Colonic mucosa (tissue), 4 donors: ENCODE measurements around the gene MTG1. TPM values are rescaled to one million over a fixed set of nuclear protein-coding genes. Genes with fewer than 3 reads are reported as not detected.
A peak's percentile ranks its signal among the peaks of the same experiment; 100 is the strongest.

Experiments used
- DNase-seq: peaks from one replicate; pipeline ENCODE4 v3.0.0-alpha.2; 2020
- H3K27ac ChIP-seq: fragments of 200-600 bp; one replicate; pipeline ENCODE4 v1.8.0; 2021
- H3K27me3 ChIP-seq: fragments of 200-600 bp; one replicate; pipeline ENCODE4 v1.8.0; 2021
- H3K36me3 ChIP-seq: fragments of 200-600 bp; one replicate; pipeline ENCODE4 v1.8.0; 2021
- H3K4me1 ChIP-seq: fragments of 200-600 bp; one replicate; pipeline ENCODE4 v1.8.0; 2021; ENCODE audit warnings: mild to moderate bottlenecking
- H3K4me3 ChIP-seq: fragments of 200-600 bp; one replicate; pipeline ENCODE4 v1.8.0; 2021
- H3K9ac ChIP-seq, 2 donors: one replicate each; pipeline ENCODE4 v1.7.0; 2013; ENCODE audit warnings: control low read depth in 2 of 2, low read depth in 2 of 2, low read length in 2 of 2
- H3K9me3 ChIP-seq: fragments of 200-600 bp; one replicate; pipeline ENCODE4 v1.8.0; 2021
- CTCF ChIP-seq: fragments of 200-600 bp; IDR thresholded peaks from one replicate; pipeline ENCODE4 v1.8.0; 2022; ENCODE audit warnings: antibody characterized with exemption, mild to moderate bottlenecking
- intact Hi-C: fragments of 100-400 bp; cut with DNase I; formaldehyde crosslinking; loops from one replicate; pipeline ENCODE4 v1.14.1; 2022
- total RNA-seq, 2 donors: library from RNA; stranded (reverse); fragmentation: NEBNext Ultra II Directional in 1 of 2; extraction: Animal tissue kit (Norgen Biotek cat#: 25700) in 1 of 2; gene quantifications; one replicate each; pipeline ENCODE4 v1.2.1, GENCODE V29; 2021
- donor health status: healthy.
- donor health status: DM: no; HTN: no; CAD: no.
- donor health status: DM: no; HTN: no; CAD: no.

MTG1 gene
- total RNA-seq, 2 donors from 2014 or later = 31.2 to 59.5 TPM

GRCh38 chr10:133390597-133391248, 3.2 kb upstream of the MTG1 start:
- intact Hi-C loops = no loop called here
- no peaks in the 10 kb centered on the region for H3K9me3 ChIP-seq
- no peak overlapping the region for H3K9ac ChIP-seq
- H3K27ac ChIP-seq = peak overlapping the region; percentile 17
- DNase-seq = no peak
- no peak overlapping the region for H3K4me3 ChIP-seq
- peaks cover 8% of the 10 kb centered on the region for H3K4me1 ChIP-seq
- H3K27me3 ChIP-seq = no peaks in the 10 kb centered on the region
- no peak for TF ChIP-seq CTCF
- no peaks in the 10 kb centered on the region for H3K36me3 ChIP-seq

DNA sequence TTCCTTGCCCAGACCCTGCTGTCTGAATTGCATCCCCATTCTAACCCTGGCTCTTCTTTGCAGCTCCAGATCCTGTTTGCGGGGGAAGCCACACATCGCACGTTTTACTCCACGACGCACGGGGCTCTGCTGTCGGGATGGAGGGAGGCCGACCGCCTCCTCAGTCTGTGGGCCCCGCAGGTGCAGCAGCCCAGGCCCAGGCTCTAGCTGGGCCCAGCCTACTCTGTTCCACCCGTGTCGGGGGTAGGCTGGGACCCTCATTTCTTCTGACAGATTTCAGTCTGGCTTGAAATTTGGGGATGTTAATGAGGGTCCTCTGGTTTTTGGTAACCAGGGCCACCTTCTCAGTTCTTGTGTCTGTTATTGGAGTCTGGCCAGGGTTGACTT, 2.7 kb upstream of the MTG1 start:
- intact Hi-C loops = no loop called here
- Histone ChIP-seq H3K9ac (no peak overlapping the region), H3K9me3 (no peaks in the 10 kb centered on the region), H3K4me1 (peaks cover 8% of the 10 kb centered on the region), H3K27me3 (no peaks in the 10 kb centered on the region), H3K4me3 (no peak overlapping the region), H3K36me3 (no peaks in the 10 kb centered on the region), H3K27ac (no peak overlapping the region)
- no peak for TF ChIP-seq CTCF
- DNase-seq = no peak

- no peak for TF ChIP-seq CTCF
- Histone ChIP-seq H3K9ac (no peak overlapping the region), H3K36me3 (no peaks in the 10 kb centered on the region), H3K4me3 (no peak overlapping the region), H3K27ac (no peak overlapping the region), H3K9me3 (no peaks in the 10 kb centered on the region), H3K27me3 (no peaks in the 10 kb centered on the region), H3K4me1 (peaks cover 8% of the 10 kb centered on the region)
- intact Hi-C loops = no loop called here
- DNase-seq = no peak
These were observed 2.0 kb upstream of the MTG1 start for GRCh38 chr10:133391761-133392518.

GRCh38 chr10:133393401-133394063, 425 bp upstream of the MTG1 start:
- intact Hi-C loops = no loop called here
- Histone ChIP-seq H3K9ac (peak overlapping the region in 1 of 2 donors; percentile 35), H3K27ac (peak overlapping the region; percentile 74), H3K9me3 (no peaks in the 10 kb centered on the region), H3K27me3 (no peaks in the 10 kb centered on the region), H3K4me3 (peak overlapping the region; percentile 59), H3K4me1 (peaks cover 8% of the 10 kb centered on the region), H3K36me3 (peaks cover 3% of the 10 kb centered on the region)
- DNase-seq = no peak
- TF ChIP-seq CTCF = no peak

- H3K9me3 ChIP-seq = no peaks in the 10 kb centered on the region
These were observed 854 bp downstream of the MTG1 start for GRCh38 chr10:133394801-133395221.

More at GRCh38 chr10:133394801-133395221, 854 bp downstream of the MTG1 start:
- H3K27me3 ChIP-seq = no peaks in the 10 kb centered on the region
- peak overlapping the region; percentile 92 to 93 for H3K9ac ChIP-seq
- peaks cover 7% of the 10 kb centered on the region for H3K36me3 ChIP-seq
- H3K27ac ChIP-seq = peak overlapping the region; percentile 74
- no peak for DNase-seq
- intact Hi-C loops = no loop called here
- peak overlapping the region; percentile 59 for H3K4me3 ChIP-seq
- peaks cover 8% of the 10 kb centered on the region for H3K4me1 ChIP-seq
- TF ChIP-seq CTCF = no peak
